ENCODE measurements around the gene CACNA2D2.

CACNA2D2 gene

GRCh38 chr3:50536471-50537180 is 33.2 kb upstream of the CACNA2D2 start:
- no peak for TF ChIP-seq CTCF (IDR thresholded peaks at IDR 0.05; ENCODE audit: insufficient read depth, low read length, poor library complexity, severe bottlenecking)
- TF ChIP-seq EZH2phosphoT487 (conservative IDR thresholded peaks at IDR 0.05; ENCODE audit: low read length): no peak

GRCh38 chr3:50534681-50535330 is 31.4 kb upstream of the CACNA2D2 start:
- Histone ChIP-seq H3K9me3 (ENCODE audit: insufficient read depth, low read length) (no peaks in the 10 kb centered on the region), H2AFZ (ENCODE audit: low read depth, low read length, severe bottlenecking) (no peak overlapping the region), H3K27ac (ENCODE audit: low read depth, low read length) (no peak overlapping the region), H3K9ac (ENCODE audit: low read length) (no peak overlapping the region), H3K4me3 (ENCODE audit: insufficient read depth, low read length, poor library complexity, severe bottlenecking) (no peak overlapping the region), H3K9me2 (replicated peaks; ENCODE audit: insufficient read depth, low read length) (no peaks in the 10 kb centered on the region), H3K27me3 (ENCODE audit: low read length) (no peaks in the 10 kb centered on the region), H3F3A (ENCODE audit: insufficient read depth) (no peaks in the 10 kb centered on the region), H3K79me2 (ENCODE audit: insufficient read depth, low read length) (no peaks in the 10 kb centered on the region), H4K20me1 (ENCODE audit: low read depth, low read length) (no peaks in the 10 kb centered on the region), H3K4me2 (ENCODE audit: low read depth, low read length, poor library complexity, severe bottlenecking) (no peak overlapping the region), H3K36me3 (ENCODE audit: low read length) (no peaks in the 10 kb centered on the region)
- TF ChIP-seq CTCF (IDR thresholded peaks at IDR 0.05; ENCODE audit: insufficient read depth, low read length, poor library complexity, severe bottlenecking) (no peak), EZH2phosphoT487 (conservative IDR thresholded peaks at IDR 0.05; ENCODE audit: low read length) (no peak)

More at GRCh38 chr3:50536471-50537180, 33.2 kb upstream of the CACNA2D2 start:
- Histone ChIP-seq H3K27ac (ENCODE audit: low read depth, low read length) (no peak overlapping the region), H4K20me1 (ENCODE audit: low read depth, low read length) (no peaks in the 10 kb centered on the region), H3K79me2 (ENCODE audit: insufficient read depth, low read length) (no peaks in the 10 kb centered on the region), H2AFZ (ENCODE audit: low read depth, low read length, severe bottlenecking) (no peak overlapping the region), H3K9ac (ENCODE audit: low read length) (no peak overlapping the region), H3K4me3 (ENCODE audit: insufficient read depth, low read length, poor library complexity, severe bottlenecking) (no peak overlapping the region), H3K4me2 (ENCODE audit: low read depth, low read length, poor library complexity, severe bottlenecking) (no peak overlapping the region), H3K9me3 (ENCODE audit: insufficient read depth, low read length) (no peaks in the 10 kb centered on the region), H3K36me3 (ENCODE audit: low read length) (no peaks in the 10 kb centered on the region), H3K27me3 (ENCODE audit: low read length) (no peaks in the 10 kb centered on the region), H3F3A (ENCODE audit: insufficient read depth) (no peaks in the 10 kb centered on the region), H3K9me2 (replicated peaks; ENCODE audit: insufficient read depth, low read length) (no peaks in the 10 kb centered on the region)

GRCh38 chr3:50533807-50534461 is 30.5 kb upstream of the CACNA2D2 start:
- H3K79me2 ChIP-seq (ENCODE audit: insufficient read depth, low read length): no peaks in the 10 kb centered on the region
- no peak overlapping the region for H3K27ac ChIP-seq (ENCODE audit: low read depth, low read length)
- H3K4me3 ChIP-seq (ENCODE audit: insufficient read depth, low read length, poor library complexity, severe bottlenecking): no peak overlapping the region
- TF ChIP-seq EZH2phosphoT487 (conservative IDR thresholded peaks at IDR 0.05; ENCODE audit: low read length) (no peak), CTCF (IDR thresholded peaks at IDR 0.05; ENCODE audit: insufficient read depth, low read length, poor library complexity, severe bottlenecking) (no peak)
- H2AFZ ChIP-seq (ENCODE audit: low read depth, low read length, severe bottlenecking): no peak overlapping the region
- H3K9me3 ChIP-seq (ENCODE audit: insufficient read depth, low read length): no peaks in the 10 kb centered on the region
- H3F3A ChIP-seq (ENCODE audit: insufficient read depth): no peaks in the 10 kb centered on the region
- H3K9me2 ChIP-seq (replicated peaks; ENCODE audit: insufficient read depth, low read length): no peaks in the 10 kb centered on the region
- no peak overlapping the region for H3K9ac ChIP-seq (ENCODE audit: low read length)
- H4K20me1 ChIP-seq (ENCODE audit: low read depth, low read length): no peaks in the 10 kb centered on the region
- H3K27me3 ChIP-seq (ENCODE audit: low read length): no peaks in the 10 kb centered on the region
- H3K36me3 ChIP-seq (ENCODE audit: low read length): no peaks in the 10 kb centered on the region
- H3K4me2 ChIP-seq (ENCODE audit: low read depth, low read length, poor library complexity, severe bottlenecking): no peak overlapping the region

Data from SU-DHL-6 (cell line).